Urothelium cell line (cell line): ENCODE results near the gene USP47.

ENCODE experiments used
- DNase-seq: peaks from one replicate; pipeline ENCODE4 v3.0.0; 2011; ENCODE audit warnings: low spot score, mixed read lengths
- FAIRE-seq: peaks from 2 replicates; lab custom pipeline; 2011; peaks lifted over from hg19 to GRCh38; lab: Jason Lieb, UNC

Gene USP47

DNA sequence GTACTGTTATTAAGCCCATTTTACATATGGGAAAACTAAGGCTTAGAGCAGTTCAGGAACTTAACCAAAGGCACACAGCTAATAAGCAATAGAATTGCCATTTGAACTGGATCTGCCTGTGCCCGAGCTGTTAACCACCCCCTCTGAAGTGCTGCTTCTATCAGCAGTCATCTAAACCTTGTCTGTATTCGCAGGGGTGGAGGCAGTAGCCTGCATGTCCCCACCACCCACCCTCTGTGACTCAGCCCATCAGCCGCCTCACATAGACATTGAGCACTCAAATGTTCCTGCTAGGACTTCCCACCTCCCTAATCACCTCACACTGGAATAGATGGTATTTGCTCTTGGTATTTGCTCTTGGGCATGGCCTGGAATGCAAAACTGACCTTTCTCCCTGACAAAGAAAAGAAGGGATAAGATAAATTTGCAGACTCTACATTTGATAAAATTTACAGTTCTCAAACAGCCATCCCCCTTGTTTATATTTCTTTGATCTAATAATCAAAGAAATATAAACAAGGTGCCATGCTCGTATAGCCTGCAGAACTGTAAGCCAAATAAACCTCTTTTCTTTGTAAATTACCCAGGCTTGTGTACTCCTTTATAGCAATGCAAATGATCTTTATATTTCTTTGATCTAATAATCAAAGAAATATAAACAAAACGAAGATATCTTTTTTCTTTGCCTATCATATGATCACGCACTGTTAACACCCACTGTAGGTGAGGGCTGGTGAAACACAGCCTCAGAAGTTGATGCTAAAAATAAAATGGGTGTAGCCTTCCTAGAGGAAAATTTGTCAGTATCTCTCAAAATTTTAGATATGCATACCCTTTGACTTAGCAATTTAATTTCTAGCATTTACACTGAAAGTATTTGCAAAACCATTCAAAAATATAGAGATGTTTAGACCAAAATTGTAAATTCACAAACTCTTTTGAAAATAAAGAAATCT lies 150.8 kb downstream of the USP47 start:
- no peak for FAIRE-seq
- no peak for DNase-seq

DNA sequence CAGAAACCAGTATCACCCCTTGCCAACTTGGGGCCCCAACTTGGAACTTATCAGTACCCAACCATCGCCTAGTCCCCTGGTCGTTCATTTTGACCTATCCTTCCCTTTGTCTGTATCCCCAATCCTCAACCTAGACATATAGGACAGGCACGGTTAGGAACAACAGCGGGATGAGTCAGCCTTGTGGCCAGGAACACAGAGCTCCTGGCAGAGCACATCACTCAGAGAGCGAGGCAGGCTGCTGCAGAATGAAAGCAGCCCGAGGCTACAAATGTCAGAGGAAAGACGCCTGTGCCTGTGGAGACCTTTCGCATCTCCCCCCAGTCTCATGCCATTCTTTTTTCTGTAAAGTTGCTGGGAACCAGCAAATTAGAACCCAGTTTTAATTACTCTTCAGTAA lies 152.1 kb downstream of the USP47 start:
- DNase-seq (peak; percentile 86), FAIRE-seq (no peak)

DNA sequence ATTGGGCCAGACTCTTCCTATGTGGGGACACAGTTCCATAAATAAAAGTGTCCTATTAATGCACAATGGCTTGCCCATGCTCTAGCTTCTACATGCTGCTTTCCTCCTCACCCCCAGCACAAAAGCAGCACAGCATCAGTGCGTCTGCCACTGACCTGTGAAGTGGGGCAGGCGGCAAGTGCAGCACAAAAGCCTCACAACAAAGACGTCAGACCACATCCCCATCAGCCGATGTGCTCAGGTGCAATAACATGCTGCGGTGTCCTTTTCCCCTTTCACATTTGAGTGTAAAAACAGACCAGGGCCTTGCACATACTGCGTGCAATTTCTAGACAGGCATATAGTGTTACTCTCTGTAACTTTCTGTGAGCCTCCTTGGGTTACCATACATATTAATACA lies 153.8 kb downstream of the USP47 start:
- FAIRE-seq (no peak), DNase-seq (no peak)

DNA sequence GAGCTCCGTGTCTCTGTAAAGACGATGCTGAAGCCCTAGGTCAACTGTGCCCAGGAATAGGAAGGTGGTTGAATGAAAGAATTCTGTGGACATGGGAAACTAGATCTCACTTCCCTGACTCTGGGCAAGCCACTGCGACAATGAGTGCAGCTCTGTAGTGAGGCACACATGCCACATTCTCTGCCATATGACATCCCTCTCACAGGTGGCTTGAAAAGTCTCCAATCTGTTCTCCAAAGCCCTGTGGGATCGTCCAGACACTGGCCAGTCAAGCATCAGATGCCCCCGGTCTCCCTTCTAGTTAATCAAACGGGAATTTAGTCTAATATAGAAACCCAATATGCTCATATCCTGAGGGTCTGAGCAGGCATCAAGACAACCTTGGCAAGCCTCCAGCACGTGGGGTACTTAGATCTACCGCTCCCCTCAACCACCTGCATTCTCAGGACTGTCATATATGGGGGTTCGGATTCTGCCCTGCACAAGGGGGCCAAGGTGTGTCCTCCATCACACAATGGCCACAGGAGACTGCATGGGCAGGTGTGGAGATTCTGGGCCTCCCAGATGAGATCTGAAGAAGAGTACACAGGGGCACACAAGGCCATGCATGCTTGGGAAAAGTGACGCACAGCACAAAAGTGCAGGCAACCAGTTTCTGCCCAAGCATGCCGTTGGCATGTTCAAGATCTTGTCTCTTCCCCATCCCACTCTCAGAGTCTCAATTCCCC lies 154.7 kb downstream of the USP47 start:
- no peak for FAIRE-seq
- no peak for DNase-seq

DNA sequence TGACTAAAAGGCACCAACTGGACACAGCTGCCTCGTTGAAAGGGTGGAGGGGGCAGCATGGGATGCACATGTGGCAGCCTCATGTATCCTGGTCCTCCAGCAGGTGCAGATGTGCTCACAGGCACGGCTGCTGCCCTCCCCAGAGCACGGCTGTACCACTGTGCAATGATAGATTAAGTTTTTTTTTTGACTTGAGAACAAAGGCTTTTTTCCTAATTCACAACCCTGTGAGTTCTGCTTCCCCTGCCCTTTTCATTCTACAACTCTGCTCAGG lies 155.2 kb downstream of the USP47 start:
- DNase-seq: no peak
- no peak for FAIRE-seq

DNA sequence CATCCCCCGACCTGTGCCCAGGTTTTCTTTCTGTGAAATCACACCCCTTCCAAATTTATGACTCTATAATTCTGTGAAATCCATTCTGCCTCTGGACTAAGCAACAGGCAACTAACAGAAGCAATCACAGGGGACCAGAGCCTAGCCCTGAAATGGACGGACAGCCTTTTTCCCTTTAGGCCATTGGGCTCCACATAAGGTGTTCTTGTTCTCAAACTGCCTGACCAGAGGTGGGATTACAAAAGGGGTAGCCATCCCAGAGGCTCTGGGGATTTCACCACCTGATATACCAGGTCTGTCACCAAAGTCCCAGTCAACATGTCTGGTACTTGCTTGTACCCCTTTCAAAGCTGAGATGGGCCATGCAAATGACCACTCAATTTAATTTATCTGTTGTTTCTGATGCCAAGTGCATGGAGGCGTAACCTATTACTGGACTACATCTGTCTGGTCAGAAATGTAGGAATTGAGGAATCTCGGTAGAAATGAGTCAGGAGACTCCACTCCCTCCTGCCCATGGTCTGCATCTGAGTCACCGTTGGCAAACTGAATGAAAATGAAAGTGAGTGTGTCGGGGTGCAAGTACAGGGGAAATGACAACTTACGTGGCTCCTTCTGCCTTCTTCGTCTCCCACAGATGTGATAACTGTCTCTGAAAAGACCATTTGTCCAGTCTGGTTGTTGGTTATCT lies 156.5 kb downstream of the USP47 start:
- DNase-seq (peak; percentile 83), FAIRE-seq (peak; percentile 86)

DNA sequence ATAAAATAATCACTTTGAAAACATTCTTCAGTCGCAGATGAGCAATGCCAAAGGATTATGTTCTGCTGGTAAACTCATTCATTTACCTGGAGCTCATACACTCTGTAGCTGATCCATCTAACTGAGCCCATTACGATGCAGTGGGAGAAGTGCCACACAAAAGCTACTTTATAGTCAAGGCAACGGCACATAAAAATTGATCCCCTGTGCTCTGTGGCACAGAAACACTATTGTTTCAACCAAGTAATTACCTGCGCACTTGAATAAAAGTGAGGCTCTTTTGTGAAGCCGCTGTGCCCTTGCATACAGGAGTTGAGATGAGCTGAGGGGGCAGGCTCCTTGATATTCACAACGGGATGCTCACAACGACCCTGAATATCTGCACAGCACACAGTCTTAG lies 159.4 kb downstream of the USP47 start:
- DNase-seq: no peak
- no peak for FAIRE-seq

DNA sequence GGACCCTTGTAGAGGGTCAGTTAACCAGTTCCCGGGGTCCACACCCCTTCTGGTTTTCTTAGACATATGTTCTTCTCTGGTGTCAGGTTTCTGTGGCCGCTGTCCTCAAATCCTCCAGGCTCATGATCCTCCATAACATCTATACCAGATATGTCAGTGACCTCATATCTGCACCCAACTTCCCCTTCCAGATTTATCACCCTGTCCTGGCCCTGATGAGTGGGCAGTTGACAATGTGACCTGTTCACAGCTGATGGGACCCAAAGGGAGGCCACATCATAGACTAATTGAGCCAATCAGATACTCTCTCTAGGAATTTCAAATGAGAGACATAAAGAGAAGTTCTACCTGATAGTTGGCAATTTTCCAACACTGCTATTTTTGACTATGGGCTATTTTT lies 161.6 kb downstream of the USP47 start:
- FAIRE-seq (no peak), DNase-seq (no peak)

DNA sequence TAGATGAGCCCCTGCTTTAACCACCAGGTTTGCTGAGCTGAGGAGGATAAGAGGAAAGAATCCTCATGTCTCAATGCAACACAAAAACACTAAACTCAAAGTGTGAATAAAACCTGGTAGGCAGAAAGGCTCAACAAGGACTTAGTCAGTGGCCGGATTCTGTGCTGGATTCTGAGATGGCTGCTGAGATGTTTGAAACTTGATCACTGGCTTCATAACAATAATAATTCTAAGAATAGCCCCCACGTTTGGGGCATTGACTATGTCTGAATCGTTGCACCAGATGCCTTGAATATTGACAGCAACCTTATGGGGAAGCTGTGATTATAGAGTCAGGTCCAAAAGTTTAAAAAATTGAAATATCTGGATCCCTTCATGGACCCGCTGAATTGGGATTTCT lies 162.0 kb downstream of the USP47 start:
- FAIRE-seq (no peak), DNase-seq (no peak)

DNA sequence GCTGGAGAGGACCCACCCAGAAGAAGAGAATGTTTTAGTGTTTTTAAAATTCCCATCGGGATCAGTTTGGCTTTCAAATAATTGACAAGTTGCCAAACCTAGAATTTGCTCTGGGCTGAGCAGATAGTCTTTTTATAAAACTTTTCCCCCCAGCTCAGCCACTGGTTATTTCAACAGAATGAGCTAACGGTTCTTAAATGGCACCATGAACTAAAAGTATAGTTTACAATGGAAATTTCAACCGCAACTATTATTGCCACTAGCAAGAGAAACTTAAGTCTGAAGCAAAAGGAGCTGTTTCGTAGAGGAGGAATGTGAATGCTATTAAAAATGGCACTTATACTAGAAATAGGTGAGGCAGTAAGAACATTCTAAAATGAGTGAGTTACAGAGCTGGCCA lies 163.3 kb downstream of the USP47 start:
- DNase-seq: no peak
- no peak for FAIRE-seq

DNA sequence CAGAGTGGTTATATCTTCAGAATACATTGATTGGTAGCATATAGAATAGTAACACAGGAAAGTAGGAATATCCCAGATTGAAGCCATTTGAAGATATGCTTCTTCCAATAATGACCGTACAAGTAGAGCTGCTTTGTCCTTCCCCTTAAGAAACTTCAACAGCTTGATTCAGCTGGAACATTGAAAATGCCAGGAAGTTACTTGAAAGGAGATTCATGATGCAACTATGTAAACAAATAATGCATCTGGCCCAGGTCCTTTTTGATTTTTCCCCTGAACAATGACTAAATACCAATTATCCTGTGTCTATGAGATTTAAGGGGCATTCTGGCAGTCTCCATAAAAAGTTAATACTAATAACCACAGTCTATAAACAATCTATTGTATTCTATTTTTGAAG lies 163.7 kb downstream of the USP47 start:
- no peak for DNase-seq

DNA sequence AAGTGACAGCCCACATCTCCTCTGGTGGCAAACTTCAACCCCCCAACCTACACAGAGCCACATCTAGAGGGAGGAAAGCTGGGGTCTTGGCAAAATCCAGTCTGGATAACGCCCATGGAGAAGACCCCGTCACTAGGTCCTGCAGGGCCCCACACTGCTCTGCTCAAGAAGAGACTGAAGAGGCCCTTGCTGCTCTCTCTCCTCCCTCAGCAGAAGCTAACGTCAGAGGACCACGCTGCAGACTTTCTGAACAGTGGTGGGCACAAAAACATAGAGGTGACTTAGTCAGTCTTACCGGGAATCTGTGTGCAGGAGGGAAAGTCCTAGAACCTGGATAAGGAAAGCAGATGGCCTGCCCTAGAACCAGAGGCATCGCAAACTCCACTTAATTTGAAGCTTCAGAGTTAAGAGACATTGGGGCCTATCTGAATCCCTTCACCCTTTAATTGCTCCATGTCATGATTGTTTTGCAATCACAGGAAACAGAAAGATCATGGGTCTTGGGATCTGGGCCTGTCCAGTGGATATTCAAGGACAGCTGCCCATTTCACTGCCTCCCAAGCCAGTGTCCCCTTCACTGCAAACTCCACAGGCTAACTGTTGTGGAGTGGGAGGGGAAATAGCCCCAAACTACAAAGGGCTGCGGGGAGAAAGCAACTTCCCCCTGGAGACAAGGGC lies 164.9 kb downstream of the USP47 start:
- no peak for FAIRE-seq
- DNase-seq: no peak

More for the DNA sequence above, 163.7 kb downstream of the USP47 start:
- no peak for FAIRE-seq

DNA sequence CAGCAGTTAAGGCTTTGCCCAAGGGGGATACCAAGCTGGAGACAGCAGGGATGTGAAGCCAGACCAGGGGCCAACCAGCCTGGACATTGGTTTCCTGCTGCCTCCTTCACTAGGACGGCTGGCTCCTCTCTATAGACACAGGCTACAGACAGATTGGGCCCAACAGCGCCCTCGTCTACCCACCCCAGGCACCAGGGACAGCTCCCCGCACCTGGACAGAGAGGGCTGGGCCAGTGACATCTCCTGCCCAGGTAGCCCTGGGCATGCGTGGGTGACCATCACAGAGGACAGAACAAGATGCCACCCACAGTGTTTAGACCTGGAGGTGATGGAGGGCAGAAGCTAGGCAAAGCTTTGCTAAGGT lies 165.4 kb downstream of the USP47 start:
- DNase-seq (no peak), FAIRE-seq (no peak)

DNA sequence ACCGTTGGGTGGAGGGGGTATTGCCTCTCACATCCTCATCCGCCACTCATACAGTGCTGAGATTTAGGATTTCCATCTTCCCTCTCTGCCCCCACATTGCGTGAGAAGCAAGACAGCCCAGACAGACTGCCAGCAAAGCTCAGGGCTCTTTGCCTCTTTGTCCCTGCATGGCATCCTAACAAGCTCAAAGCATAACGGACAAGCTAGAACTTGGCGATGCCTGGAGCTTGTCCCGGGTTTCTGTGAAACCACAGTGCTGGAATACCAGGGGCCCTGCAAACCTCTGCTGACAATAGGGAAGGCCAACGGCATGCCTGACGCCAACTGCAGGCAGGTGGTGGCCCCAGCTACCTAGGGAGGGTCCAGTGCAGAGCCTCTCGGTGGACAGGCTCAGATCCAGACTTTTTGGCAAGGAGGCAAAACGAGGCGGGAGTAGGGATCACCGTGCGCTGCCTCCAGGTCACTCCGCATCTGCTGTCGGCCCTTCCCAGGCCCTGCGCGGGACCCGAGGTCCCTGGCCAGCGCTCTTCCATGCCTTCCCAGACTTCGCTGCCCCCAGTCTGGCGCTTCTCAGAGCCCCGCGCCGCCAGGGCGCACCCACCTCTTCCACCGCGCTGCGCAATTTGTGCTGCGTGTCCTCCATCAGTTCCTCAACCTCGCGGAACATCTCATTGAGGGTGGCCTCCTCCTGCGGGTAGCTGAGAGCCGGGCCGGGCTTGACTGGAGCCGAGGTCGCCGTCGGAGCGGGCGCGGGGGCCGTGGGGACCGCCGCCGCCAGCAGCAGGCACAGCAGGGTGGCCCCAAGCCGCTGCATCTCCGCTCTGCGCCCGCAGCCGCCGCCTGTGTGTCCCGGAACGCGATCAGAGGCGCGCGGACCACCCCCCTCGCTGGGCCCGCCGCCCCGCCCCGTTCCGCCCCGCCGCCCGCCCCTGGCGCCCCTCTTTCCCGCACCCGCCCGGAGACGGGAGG lies 166.3 kb downstream of the USP47 start, which contains the start of gene DKK3:
TSS of gene DKK3 (minus strand) at position 858 of the 969 bp plus-strand sequence. CDS start at position 814, 44 bp downstream.
- DNase-seq: peak; percentile 50
- FAIRE-seq: no peak
